Endothelial cell of umbilical vein (primary cell): ENCODE measurements around the gene SPECC1L. TPM values are rescaled to one million over a fixed set of nuclear protein-coding genes. Genes with fewer than 3 reads are reported as not detected.

Source experiments
- BruUV-seq: library from RNA; stranded (reverse); fragments of 400-500 nt; replicated peaks from 2 replicates; lab custom pipeline; 2021; lab: Mats Ljungman, UMichigan
- CTCF ChIA-PET: fragments of 300-600, 350-600 bp; sonication (Branson Sonifier 250); formaldehyde crosslinking; loops from one replicate; lab custom pipeline; 2021; ENCODE audit warnings: antibody characterized with exemption, inconsistent platforms; lab: Charles Lee
- POLR2A ChIA-PET: fragments of 300-600, 350-600 bp; sonication (Branson Sonifier 250); formaldehyde crosslinking; loops from one replicate; lab custom pipeline; 2021; ENCODE audit warnings: antibody characterized with exemption, inconsistent platforms; lab: Charles Lee
- DNase-seq: peaks from one replicate; pipeline ENCODE4 v3.0.0-alpha.2; 2011; ENCODE audit warnings: low read depth, low spot score
- FAIRE-seq: peaks from 2 replicates; lab custom pipeline; 2011; peaks lifted over from hg19 to GRCh38; lab: Jason Lieb, UNC
- H2AFZ ChIP-seq: 2 replicates; pipeline ENCODE4 v1.6.0; 2012; ENCODE audit warnings: low read depth, low read length, control low read depth, inconsistent platforms
- H3K27ac ChIP-seq: 2 replicates; pipeline ENCODE4 v1.5.1; 2011; ENCODE audit warnings: low read depth, mild to moderate bottlenecking, control low read depth, low read length, moderate library complexity; ENCODE audit not compliant: insufficient read depth
- H3K27me3 ChIP-seq, 2 experiments: 2 replicates each; pipeline versions ENCODE4 v1.6.0 to v1.6.1; 2011; ENCODE audit warnings: low read length in 2 of 2, mixed read lengths in 1 of 2; ENCODE audit not compliant: control insufficient read depth in 2 of 2, insufficient read depth in 2 of 2
- H3K36me3 ChIP-seq, 2 experiments: 2 replicates in 1 of 2; 3 replicates in 1 of 2; pipeline ENCODE4 v1.5.1; 2011; ENCODE audit warnings: low read length in 2 of 2, mild to moderate bottlenecking in 1 of 2, moderate library complexity in 1 of 2; ENCODE audit not compliant: control insufficient read depth in 2 of 2, insufficient read depth in 2 of 2; ENCODE audit errors: extremely low read depth in 1 of 2
- H3K4me1 ChIP-seq: 3 replicates; pipeline ENCODE4 v1.5.1; 2011; ENCODE audit warnings: mild to moderate bottlenecking, low read length; ENCODE audit not compliant: control insufficient read depth, insufficient read depth; ENCODE audit errors: extremely low read depth
- H3K4me2 ChIP-seq: 2 replicates; pipeline ENCODE4 v1.6.1; 2011; ENCODE audit warnings: low read length, control low read depth, mixed read lengths; ENCODE audit not compliant: insufficient read depth
- H3K4me3 ChIP-seq, 3 experiments: fragments of 200-600 bp in 1 of 3; sonication (generic), shearing (Covaris generic) in 1 of 3; replicated peaks in 1 of 3; 2 replicates each; pipeline ENCODE4 v1.5.1; 2011 to 2016; ENCODE audit warnings: control low read depth in 3 of 3, low read length in 3 of 3, mild to moderate bottlenecking in 2 of 3, inconsistent platforms in 1 of 3, low read depth in 1 of 3, moderate library complexity in 1 of 3; ENCODE audit not compliant: insufficient read depth in 1 of 3
- H3K79me2 ChIP-seq: 2 replicates; pipeline ENCODE4 v1.6.0; 2012; ENCODE audit warnings: low read length, inconsistent platforms; ENCODE audit not compliant: control insufficient read depth, insufficient read depth
- H3K9ac ChIP-seq: replicated peaks from 2 replicates; pipeline ENCODE3; 2011; ENCODE audit warnings: low read length, control low read depth; ENCODE audit not compliant: insufficient read depth; ENCODE audit errors: extremely low read depth
- H3K9me1 ChIP-seq: replicated peaks from 3 replicates; pipeline ENCODE4 v1.6.0; 2011; ENCODE audit warnings: mild to moderate bottlenecking, low read length; ENCODE audit not compliant: control insufficient read depth, insufficient read depth; ENCODE audit errors: extremely low read depth
- H3K9me3 ChIP-seq: replicated peaks from 2 replicates; pipeline ENCODE4 v1.5.1; 2012; ENCODE audit warnings: low read length, inconsistent platforms; ENCODE audit not compliant: control insufficient read depth, insufficient read depth
- H4K20me1 ChIP-seq: replicated peaks from 2 replicates; pipeline ENCODE3; 2011; ENCODE audit warnings: mild to moderate bottlenecking, low read length; ENCODE audit not compliant: control insufficient read depth, insufficient read depth; ENCODE audit errors: extremely low read depth
- EZH2 ChIP-seq: IDR thresholded peaks from 2 replicates; pipeline ENCODE4 v1.6.1; 2012; ENCODE audit warnings: borderline replicate concordance, low read depth, mild to moderate bottlenecking, moderate library complexity, low read length, inconsistent platforms; ENCODE audit not compliant: severe bottlenecking
- FOS ChIP-seq: IDR thresholded peaks from 2 replicates; pipeline ENCODE4 v1.6.1; 2011; ENCODE audit warnings: mild to moderate bottlenecking, low read length, moderate library complexity, borderline replicate concordance; ENCODE audit not compliant: insufficient read depth
- GATA2 ChIP-seq: IDR thresholded peaks from 2 replicates; pipeline ENCODE4 v1.7.0; 2011; ENCODE audit warnings: low read depth, mild to moderate bottlenecking, moderate library complexity, mixed read lengths, low read length; ENCODE audit not compliant: insufficient read length, insufficient read depth
- JUN ChIP-seq: IDR thresholded peaks from 2 replicates; pipeline ENCODE4 v1.6.1; 2011; ENCODE audit warnings: borderline replicate concordance, low read depth; ENCODE audit not compliant: insufficient read length, insufficient read depth
- MYC ChIP-seq: IDR thresholded peaks from one replicate; pipeline ENCODE4 v1.6.1; 2011; ENCODE audit warnings: mild to moderate bottlenecking, low read depth, low read length
- POLR2A ChIP-seq: IDR thresholded peaks from 2 replicates; pipeline ENCODE4 v1.6.1; 2012; ENCODE audit warnings: low read depth, mild to moderate bottlenecking, control low read depth, low read length
- POLR2AphosphoS5 ChIP-seq: IDR thresholded peaks from 2 replicates; pipeline ENCODE4 v1.6.1; 2012; ENCODE audit warnings: low read depth, mild to moderate bottlenecking, control low read depth, low read length, moderate library complexity; ENCODE audit not compliant: insufficient read depth
- dilution Hi-C: fragments of 300-500 bp; cut with MboI; formaldehyde crosslinking; loops from one replicate; pipeline ENCODE4 v1.15.0; 2019; ENCODE audit warnings: low sequenced_read_pairs; ENCODE audit not compliant: extremely low pct_ligation_motif_present
- intact Hi-C: fragments of 100-400 bp; cut with micrococcal nuclease; formaldehyde crosslinking; loops from one replicate; pipeline ENCODE4 v1.10.0; 2022
- polyA plus RNA-seq, 4 experiments: library from polyadenylated mRNA; depleted of rRNA in 3 of 4; stranded (reverse) in 3 of 4; unstranded in 1 of 4; fragments of >200 nt; gene quantifications; 2 replicates each; pipeline versions ENCODE4 v1.2.1 to v1.2.3, GENCODE V29; 2011 to 2012; ENCODE audit warnings: missing spikeins in 1 of 4
- total RNA-seq: library from RNA; stranded (reverse); gene quantifications from 2 replicates; pipeline ENCODE4 v1.2.3, GENCODE V29; 2021
- TF ChIP-seq, protein P1 (sequence below), 2 donors: IDR thresholded peaks; 1 replicate in 1 of 2; 2 replicates in 1 of 2; pipeline ENCODE4 v1.5.1; 2011; ENCODE audit warnings: low read length in 2 of 2, mild to moderate bottlenecking in 2 of 2, moderate library complexity in 2 of 2, control low read depth in 1 of 2, inconsistent platforms in 1 of 2, low read depth in 1 of 2; ENCODE audit not compliant: insufficient read depth in 1 of 2; ENCODE audit errors: extremely low read depth in 1 of 2
- TF ChIP-seq, protein P2 (sequence below): IDR thresholded peaks from 2 replicates; pipeline ENCODE4 v1.6.1; 2011; ENCODE audit not compliant: insufficient read depth, insufficient read length

Gene SPECC1L
- total and polyA plus RNA-seq, 2 donors (not counting 3 experiments of a cell fraction or from before 2014, with no cell fraction given): 22.8 to 79.3 TPM

- no peak for FAIRE-seq
- DNase-seq: no peak
- Histone ChIP-seq H3K27me3 (no peaks in the 10 kb centered on the region), H3K79me2 (peaks cover 15% of the 10 kb centered on the region), H3K4me3 (no peak overlapping the region), H3K4me2 (no peak overlapping the region), H4K20me1 (no peaks in the 10 kb centered on the region), H3K9me1 (no peaks in the 10 kb centered on the region), H3K4me1 (peaks cover 43% of the 10 kb centered on the region), H3K9ac (no peak overlapping the region), H2AFZ (no peak overlapping the region), H3K27ac (no peak overlapping the region), H3K36me3 (peaks cover 0 to 1% of the 10 kb centered on the region in 2 experiments), H3K9me3 (no peaks in the 10 kb centered on the region)
- BruUV-seq: no TSS peak
- POLR2A ChIA-PET: no interaction called here
- intact Hi-C loops (no loop called here), dilution Hi-C loops (no loop called here)
- TF ChIP-seq POLR2A (no peak), GATA2 (no peak), EZH2 (no peak)
- CTCF ChIA-PET: interaction anchor here (1.9 to 2.2 kb wide), 2 partner anchors 9 to 17 kb away, joined by 4 to 7 read pairs; no protein-coding TSS in a partner anchor
Measured at GRCh38 chr22:24394254-24394653, 123.6 kb downstream of the SPECC1L start.

DNA sequence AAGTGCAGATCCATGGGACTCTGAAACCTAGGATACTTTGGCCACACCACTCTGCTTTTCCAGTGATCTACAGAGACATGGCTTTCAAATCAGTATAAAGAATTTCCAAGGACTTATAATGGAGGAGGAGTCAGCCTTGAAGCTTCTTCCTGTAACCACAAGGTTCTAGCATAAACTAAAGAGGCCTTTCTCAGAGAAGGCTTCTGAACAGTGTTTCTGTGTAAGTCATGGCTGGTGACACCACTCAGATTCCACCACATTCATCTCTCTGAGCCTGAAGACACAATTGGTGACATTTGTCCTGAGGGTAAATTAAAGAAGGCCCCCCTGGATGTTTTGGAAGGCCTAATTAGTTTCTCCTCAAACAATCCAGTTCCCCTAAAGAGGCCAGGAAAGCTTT, 127.8 kb downstream of the SPECC1L start:
- DNase-seq: no peak
- Histone ChIP-seq H4K20me1 (no peaks in the 10 kb centered on the region), H3K9me3 (no peaks in the 10 kb centered on the region), H2AFZ (no peak overlapping the region), H3K27me3 (no peaks in the 10 kb centered on the region), H3K4me3 (no peak overlapping the region), H3K36me3 (no peaks in the 10 kb centered on the region), H3K27ac (no peak overlapping the region), H3K4me1 (peaks cover 43% of the 10 kb centered on the region), H3K4me2 (no peak overlapping the region), H3K9ac (no peak overlapping the region), H3K79me2 (peaks cover 2% of the 10 kb centered on the region), H3K9me1 (no peaks in the 10 kb centered on the region)
- TF ChIP-seq POLR2AphosphoS5 (no peak), FOS (no peak), MYC (no peak), EZH2 (no peak), JUN (no peak), POLR2A (no peak), GATA2 (no peak)
- TF ChIP-seq, protein P1, sequence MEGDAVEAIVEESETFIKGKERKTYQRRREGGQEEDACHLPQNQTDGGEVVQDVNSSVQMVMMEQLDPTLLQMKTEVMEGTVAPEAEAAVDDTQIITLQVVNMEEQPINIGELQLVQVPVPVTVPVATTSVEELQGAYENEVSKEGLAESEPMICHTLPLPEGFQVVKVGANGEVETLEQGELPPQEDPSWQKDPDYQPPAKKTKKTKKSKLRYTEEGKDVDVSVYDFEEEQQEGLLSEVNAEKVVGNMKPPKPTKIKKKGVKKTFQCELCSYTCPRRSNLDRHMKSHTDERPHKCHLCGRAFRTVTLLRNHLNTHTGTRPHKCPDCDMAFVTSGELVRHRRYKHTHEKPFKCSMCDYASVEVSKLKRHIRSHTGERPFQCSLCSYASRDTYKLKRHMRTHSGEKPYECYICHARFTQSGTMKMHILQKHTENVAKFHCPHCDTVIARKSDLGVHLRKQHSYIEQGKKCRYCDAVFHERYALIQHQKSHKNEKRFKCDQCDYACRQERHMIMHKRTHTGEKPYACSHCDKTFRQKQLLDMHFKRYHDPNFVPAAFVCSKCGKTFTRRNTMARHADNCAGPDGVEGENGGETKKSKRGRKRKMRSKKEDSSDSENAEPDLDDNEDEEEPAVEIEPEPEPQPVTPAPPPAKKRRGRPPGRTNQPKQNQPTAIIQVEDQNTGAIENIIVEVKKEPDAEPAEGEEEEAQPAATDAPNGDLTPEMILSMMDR (IDR thresholded peaks at IDR 0.05; ENCODE audit: extremely low read depth in 1 of 2, insufficient read depth in 1 of 2, low read depth in 1 of 2, low read length in 2 of 2): no peak
- TF ChIP-seq, protein P2, sequence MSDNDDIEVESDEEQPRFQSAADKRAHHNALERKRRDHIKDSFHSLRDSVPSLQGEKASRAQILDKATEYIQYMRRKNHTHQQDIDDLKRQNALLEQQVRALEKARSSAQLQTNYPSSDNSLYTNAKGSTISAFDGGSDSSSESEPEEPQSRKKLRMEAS: no peak
- ChIA-PET POLR2A (no interaction called here), CTCF (no interaction called here)
- no TSS peak for BruUV-seq
- dilution Hi-C loops: no loop called here
- intact Hi-C loops: no loop called here
- FAIRE-seq: no peak
